ENCODE data around the gene RASAL1.

The RASAL1 gene

GRCh38 chr12:113095405-113095804, 40.2 kb downstream of the RASAL1 start:
- no peak for DNase-seq (ENCODE audit: low spot score)

- no peak for DNase-seq (ENCODE audit: low spot score)
Measured at GRCh38 chr12:113094738-113095137, 40.8 kb downstream of the RASAL1 start.

- no peak for DNase-seq (ENCODE audit: low spot score)
Measured at GRCh38 chr12:113093409-113094101, 42.0 kb downstream of the RASAL1 start.

- DNase-seq (ENCODE audit: low spot score), result peak; percentile 24
Measured at GRCh38 chr12:113092607-113093408, 42.8 kb downstream of the RASAL1 start.

GRCh38 chr12:113091506-113091905, 44.1 kb downstream of the RASAL1 start:
- DNase-seq (ENCODE audit: low spot score), result no peak

GRCh38 chr12:113090740-113091139, 44.8 kb downstream of the RASAL1 start:
- no peak for DNase-seq (ENCODE audit: low spot score)

GRCh38 chr12:113089839-113090238, 45.7 kb downstream of the RASAL1 start:
- no peak for DNase-seq (ENCODE audit: low spot score)

- no peak for DNase-seq (ENCODE audit: low spot score)
Measured at GRCh38 chr12:113088971-113089756, 46.4 kb downstream of the RASAL1 start.

- no peak for DNase-seq (ENCODE audit: low spot score)
Measured at GRCh38 chr12:113088037-113088436, 47.5 kb downstream of the RASAL1 start.

GRCh38 chr12:113087193-113087592, 48.4 kb downstream of the RASAL1 start:
- DNase-seq (ENCODE audit: low spot score), result no peak

GRCh38 chr12:113086249-113087164, 49.1 kb downstream of the RASAL1 start:
- no peak for DNase-seq (ENCODE audit: low spot score)

GRCh38 chr12:113083863-113084435, 51.6 kb downstream of the RASAL1 start:
- DNase-seq (ENCODE audit: low spot score), result no peak

GRCh38 chr12:113082486-113083148, 52.9 kb downstream of the RASAL1 start:
- DNase-seq (ENCODE audit: low spot score), result no peak

- no peak for DNase-seq (ENCODE audit: low spot score)
Measured at GRCh38 chr12:113081873-113082272, 53.7 kb downstream of the RASAL1 start.

GRCh38 chr12:113077859-113078255, 57.7 kb downstream of the RASAL1 start:
- no peak for DNase-seq (ENCODE audit: low spot score)

- DNase-seq (ENCODE audit: low spot score), result no peak
Measured at GRCh38 chr12:113077057-113077858, 58.3 kb downstream of the RASAL1 start.

- DNase-seq (ENCODE audit: low spot score), result no peak
Measured at GRCh38 chr12:113075137-113075683, 60.4 kb downstream of the RASAL1 start.

- no peak for DNase-seq (ENCODE audit: low spot score)
Measured at GRCh38 chr12:113073586-113073985, 62.0 kb downstream of the RASAL1 start.

- no peak for DNase-seq (ENCODE audit: low spot score)
Measured at GRCh38 chr12:113072136-113072535, 63.4 kb downstream of the RASAL1 start.

Measured in hematopoietic multipotent progenitor cell treated with erythropoietin and hydrocortisone succinate and interleukin-3 and kit ligand, for 17 days (in vitro differentiated cells).